ENCODE data around the gene CTXND1. TPM values are rescaled to one million over a fixed set of nuclear protein-coding genes. Genes with fewer than 3 reads are reported as not detected.
A peak's percentile ranks its signal among the peaks of the same experiment; 100 is the strongest.

The CTXND1 gene
- total RNA-seq, 1 donor from 2014 or later: not detected

GRCh38 chr15:80246425-80246894 lies 5.6 kb downstream of the CTXND1 start:
- H3K4me3 ChIP-seq (ENCODE audit: low read depth, low read length): no peak overlapping the region
- TF ChIP-seq, protein P1, sequence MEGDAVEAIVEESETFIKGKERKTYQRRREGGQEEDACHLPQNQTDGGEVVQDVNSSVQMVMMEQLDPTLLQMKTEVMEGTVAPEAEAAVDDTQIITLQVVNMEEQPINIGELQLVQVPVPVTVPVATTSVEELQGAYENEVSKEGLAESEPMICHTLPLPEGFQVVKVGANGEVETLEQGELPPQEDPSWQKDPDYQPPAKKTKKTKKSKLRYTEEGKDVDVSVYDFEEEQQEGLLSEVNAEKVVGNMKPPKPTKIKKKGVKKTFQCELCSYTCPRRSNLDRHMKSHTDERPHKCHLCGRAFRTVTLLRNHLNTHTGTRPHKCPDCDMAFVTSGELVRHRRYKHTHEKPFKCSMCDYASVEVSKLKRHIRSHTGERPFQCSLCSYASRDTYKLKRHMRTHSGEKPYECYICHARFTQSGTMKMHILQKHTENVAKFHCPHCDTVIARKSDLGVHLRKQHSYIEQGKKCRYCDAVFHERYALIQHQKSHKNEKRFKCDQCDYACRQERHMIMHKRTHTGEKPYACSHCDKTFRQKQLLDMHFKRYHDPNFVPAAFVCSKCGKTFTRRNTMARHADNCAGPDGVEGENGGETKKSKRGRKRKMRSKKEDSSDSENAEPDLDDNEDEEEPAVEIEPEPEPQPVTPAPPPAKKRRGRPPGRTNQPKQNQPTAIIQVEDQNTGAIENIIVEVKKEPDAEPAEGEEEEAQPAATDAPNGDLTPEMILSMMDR (conservative IDR thresholded peaks at IDR 0.05; ENCODE audit: low read depth, low read length): no peak

GRCh38 chr15:80242802-80243201 lies 9.2 kb downstream of the CTXND1 start:
- H3K4me3 ChIP-seq (ENCODE audit: low read depth, low read length): no peak overlapping the region
- peak; percentile 79 for DNase-seq (ENCODE audit: low read depth)
- TF ChIP-seq, protein P1 (conservative IDR thresholded peaks at IDR 0.05; ENCODE audit: low read depth, low read length): no peak

More at GRCh38 chr15:80246425-80246894, 5.6 kb downstream of the CTXND1 start:
- DNase-seq (ENCODE audit: low read depth): no peak

- TF ChIP-seq, protein P1 (conservative IDR thresholded peaks at IDR 0.05; ENCODE audit: low read depth, low read length): peak; percentile 76
- DNase-seq (ENCODE audit: low read depth): no peak
- H3K4me3 ChIP-seq (ENCODE audit: low read depth, low read length): no peak overlapping the region
Observed at GRCh38 chr15:80242132-80242769, 9.8 kb downstream of the CTXND1 start.

- no peak overlapping the region for H3K4me3 ChIP-seq (ENCODE audit: low read depth, low read length)
- DNase-seq (ENCODE audit: low read depth): no peak
- TF ChIP-seq, protein P1 (conservative IDR thresholded peaks at IDR 0.05; ENCODE audit: low read depth, low read length): no peak
Observed at GRCh38 chr15:80241508-80241907, 10.5 kb downstream of the CTXND1 start.

- TF ChIP-seq, protein P1 (conservative IDR thresholded peaks at IDR 0.05; ENCODE audit: low read depth, low read length): no peak
- DNase-seq (ENCODE audit: low read depth): no peak
Observed at GRCh38 chr15:80240276-80240675, 11.7 kb downstream of the CTXND1 start.

DNA sequence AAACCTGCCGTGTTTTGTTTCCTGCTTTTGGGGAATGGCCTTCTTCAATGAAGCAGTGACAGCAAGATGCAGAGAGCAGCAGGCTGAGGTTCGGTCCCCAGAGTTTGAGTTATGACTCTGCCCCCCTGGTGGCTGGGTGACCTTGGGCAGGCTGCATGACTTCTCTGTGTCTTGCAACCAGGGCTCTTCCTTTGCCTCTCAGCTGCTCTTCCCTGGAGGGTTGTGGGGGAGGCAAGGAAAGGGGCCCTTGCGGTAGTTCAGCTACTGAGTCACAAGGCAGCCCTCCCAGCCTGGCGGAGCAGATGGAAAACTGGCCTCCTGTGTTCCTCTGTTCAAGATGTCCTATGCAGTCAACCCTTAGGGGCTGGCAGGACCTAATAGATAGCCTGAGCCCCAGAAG lies 17.1 kb downstream of the CTXND1 start:
- TF ChIP-seq, protein P1 (conservative IDR thresholded peaks at IDR 0.05; ENCODE audit: low read depth, low read length): peak; percentile 69
- DNase-seq (ENCODE audit: low read depth): no peak
- H3K4me3 ChIP-seq (ENCODE audit: low read depth, low read length): no peak overlapping the region

More at GRCh38 chr15:80240276-80240675, 11.7 kb downstream of the CTXND1 start:
- H3K4me3 ChIP-seq (ENCODE audit: low read depth, low read length): no peak overlapping the region

DNA sequence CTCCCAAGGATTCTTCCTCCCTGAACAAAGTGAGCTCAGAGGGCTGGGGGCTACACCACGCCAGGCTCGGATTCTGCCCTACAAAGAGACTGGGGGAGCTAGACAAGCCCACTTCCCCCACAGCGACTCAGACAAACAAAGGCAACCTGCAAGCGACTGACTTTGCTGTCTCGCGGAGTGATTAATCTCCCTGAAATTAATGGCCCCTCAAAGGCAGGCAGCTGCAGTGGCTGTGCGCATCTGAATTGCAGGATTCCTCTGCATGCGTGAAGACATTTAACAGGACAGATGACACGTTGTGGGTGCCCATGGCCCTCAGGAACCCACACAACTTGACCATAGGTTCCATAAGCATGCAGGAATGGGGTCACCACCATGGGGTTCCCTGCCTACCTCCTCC lies 18.4 kb downstream of the CTXND1 start:
- no peak overlapping the region for H3K4me3 ChIP-seq (ENCODE audit: low read depth, low read length)
- TF ChIP-seq, protein P1 (conservative IDR thresholded peaks at IDR 0.05; ENCODE audit: low read depth, low read length): no peak
- DNase-seq (ENCODE audit: low read depth): no peak

Measured in epithelial cell of proximal tubule (primary cell).